ENCODE measurements around the gene GNAS.
"Not testable (repeated sequence)": the region's sequence is repeated elsewhere in the genome, so short reads cannot be mapped to it uniquely, and the experiment has no call there.

Gene GNAS

GRCh38 chr20:58941471-58941870 is 89.0 kb downstream of the GNAS start:
- DNase-seq: no peak

- DNase-seq: no peak
Observed at GRCh38 chr20:58942549-58942948, 90.0 kb downstream of the GNAS start.

GRCh38 chr20:58944610-58945009 is 92.1 kb downstream of the GNAS start:
- no peak for DNase-seq

GRCh38 chr20:58945965-58946631 is 93.6 kb downstream of the GNAS start:
- no peak for DNase-seq

GRCh38 chr20:58947797-58948388 is 95.4 kb downstream of the GNAS start:
- DNase-seq: not testable (repeated sequence)

GRCh38 chr20:58950603-58951002 is 98.1 kb downstream of the GNAS start:
- DNase-seq: no peak

- no peak for DNase-seq
Observed at GRCh38 chr20:58953050-58953449, 100.5 kb downstream of the GNAS start.

- no peak for DNase-seq
Observed at GRCh38 chr20:58956078-58956477, 103.6 kb downstream of the GNAS start.

GRCh38 chr20:58959652-58960051 is 107.1 kb downstream of the GNAS start:
- no peak for DNase-seq

All from SW 1271 (cell line).